GM21576 (cell line): ENCODE data around the gene ERI2.
A peak's percentile ranks its signal among the peaks of the same experiment; 100 is the strongest.

ENCODE experiments used
- ATAC-seq: cut with Tn5 transposase; IDR thresholded peaks from one replicate; pipeline ENCODE4 v1.9.1; 2021; ENCODE audit warnings: mild to moderate bottlenecking, moderate library complexity; ENCODE audit not compliant: unreplicated experiment

Gene ERI2

GRCh38 chr16:20806168-20807050 lies at the start of gene ERI2, which contains the start of gene REXO5:
Gene ERI2 (minus strand): TSS chr16:20806472. CDS start chr16:20806430, 42 bp downstream.
Gene REXO5 (plus strand): TSS chr16:20806527. CDS start chr16:20806954, 427 bp downstream.
- peak; percentile 66 for ATAC-seq

GRCh38 chr16:20854963-20855362 lies 48.7 kb upstream of the ERI2 start:
- no peak for ATAC-seq

- ATAC-seq: no peak
Observed at GRCh38 chr16:20853981-20854620, 47.8 kb upstream of the ERI2 start.

- no peak for ATAC-seq
Observed at GRCh38 chr16:20853143-20853542, 46.9 kb upstream of the ERI2 start.

- no peak for ATAC-seq
Observed at GRCh38 chr16:20851601-20852000, 45.3 kb upstream of the ERI2 start.

- no peak for ATAC-seq
Observed at GRCh38 chr16:20850981-20851380, 44.7 kb upstream of the ERI2 start.

GRCh38 chr16:20849589-20850390 lies 43.5 kb upstream of the ERI2 start:
- ATAC-seq: no peak

GRCh38 chr16:20847550-20847949 lies 41.3 kb upstream of the ERI2 start:
- ATAC-seq: no peak

GRCh38 chr16:20846551-20846950 lies 40.3 kb upstream of the ERI2 start:
- no peak for ATAC-seq

- no peak for ATAC-seq
Observed at GRCh38 chr16:20846030-20846429, 39.8 kb upstream of the ERI2 start.

- ATAC-seq: no peak
Observed at GRCh38 chr16:20844588-20844987, 38.3 kb upstream of the ERI2 start.

GRCh38 chr16:20844054-20844453 lies 37.8 kb upstream of the ERI2 start:
- no peak for ATAC-seq

GRCh38 chr16:20839504-20839903 lies 33.2 kb upstream of the ERI2 start:
- no peak for ATAC-seq

GRCh38 chr16:20838240-20838639 lies 32.0 kb upstream of the ERI2 start:
- ATAC-seq: no peak

GRCh38 chr16:20833086-20833485 lies 26.8 kb upstream of the ERI2 start:
- ATAC-seq: no peak

- no peak for ATAC-seq
Observed at GRCh38 chr16:20830372-20830771, 24.1 kb upstream of the ERI2 start.

- no peak for ATAC-seq
Observed at GRCh38 chr16:20829536-20829935, 23.3 kb upstream of the ERI2 start.

GRCh38 chr16:20826039-20826566 lies 19.8 kb upstream of the ERI2 start:
- ATAC-seq: no peak

- ATAC-seq: no peak
Observed at GRCh38 chr16:20822521-20823325, 16.5 kb upstream of the ERI2 start.

- ATAC-seq: no peak
Observed at GRCh38 chr16:20821682-20822081, 15.4 kb upstream of the ERI2 start.
